A673 (cell line): ENCODE measurements around the gene ST6GALNAC4. TPM values are rescaled to one million over a fixed set of nuclear protein-coding genes. Genes with fewer than 3 reads are reported as not detected.
A peak's percentile ranks its signal among the peaks of the same experiment; 100 is the strongest.

ENCODE experiments used
- BruUV-seq: library from RNA; stranded (reverse); fragments of 400-500 nt; replicated peaks from 2 replicates; lab custom pipeline; 2021; lab: Mats Ljungman, UMichigan
- CTCF ChIA-PET: fragments of 300-600 bp; sonication (Branson Sonifier 250); formaldehyde crosslinking; loops from one replicate; lab custom pipeline; 2022; ENCODE audit warnings: antibody characterized with exemption; lab: Charles Lee
- POLR2A ChIA-PET: fragments of 300-600 bp; sonication (Branson Sonifier 250); formaldehyde crosslinking; loops from one replicate; lab custom pipeline; 2022; ENCODE audit warnings: antibody characterized with exemption; ENCODE audit not compliant: low non-redundant PET; lab: Charles Lee
- DNase-seq: peaks from one replicate; pipeline ENCODE4 v3.0.0-alpha.2; 2015; ENCODE audit warnings: low spot score
- H3K27ac ChIP-seq: fragments of 200-600 bp; sonication (generic); 2 replicates; pipeline ENCODE4 v1.5.1; 2016; ENCODE audit warnings: mixed run types, low read depth, mild to moderate bottlenecking, mixed read lengths, antibody characterized with exemption, low read length; ENCODE audit not compliant: poor library complexity, severe bottlenecking
- H3K27me3 ChIP-seq: fragments of 200-600 bp; sonication (generic); replicated peaks from 2 replicates; pipeline ENCODE4 v1.6.1; 2017; ENCODE audit warnings: mixed run types, low read depth, mild to moderate bottlenecking, mixed read lengths, antibody characterized with exemption, low read length; ENCODE audit not compliant: insufficient read depth, poor library complexity
- H3K36me3 ChIP-seq: fragments of 200-600 bp; sonication (generic); 2 replicates; pipeline ENCODE4 v1.6.1; 2016; ENCODE audit warnings: mixed run types, mild to moderate bottlenecking, mixed read lengths, antibody characterized with exemption, low read length; ENCODE audit not compliant: insufficient read depth, poor library complexity, severe bottlenecking
- H3K4me1 ChIP-seq: fragments of 200-600 bp; sonication (generic); 2 replicates; pipeline ENCODE4 v1.6.1; 2017; ENCODE audit warnings: mixed run types, mild to moderate bottlenecking, mixed read lengths, antibody characterized with exemption, low read length; ENCODE audit not compliant: insufficient read depth, poor library complexity, severe bottlenecking
- H3K4me3 ChIP-seq: fragments of 200-600 bp; sonication (generic); 2 replicates; pipeline ENCODE4 v1.5.1; 2016; ENCODE audit warnings: low read depth, mixed run types, mild to moderate bottlenecking, mixed read lengths, low read length; ENCODE audit not compliant: poor library complexity, severe bottlenecking
- H3K9me3 ChIP-seq: fragments of 200-600 bp; sonication (generic); 2 replicates; pipeline ENCODE4 v1.6.1; 2016; ENCODE audit warnings: mixed run types, low read depth, mild to moderate bottlenecking, mixed read lengths, antibody characterized with exemption, low read length; ENCODE audit not compliant: poor library complexity, severe bottlenecking
- CTCF ChIP-seq: fragments of 300-800, 200-600 bp; sonication (generic); conservative IDR thresholded peaks from 2 replicates; pipeline ENCODE4 v1.5.1; 2017; ENCODE audit warnings: low read depth, mild to moderate bottlenecking, antibody characterized with exemption, low read length, moderate library complexity, mixed read lengths
- EZH2 ChIP-seq: fragments of 200-600 bp; sonication (generic); IDR thresholded peaks from 2 replicates; pipeline ENCODE4 v1.6.1; 2017; ENCODE audit warnings: borderline replicate concordance, low read depth, mild to moderate bottlenecking, mixed read lengths, antibody characterized with exemption, low read length; ENCODE audit not compliant: poor library complexity, severe bottlenecking
- intact Hi-C: fragments of 100-400 bp; cut with micrococcal nuclease; formaldehyde crosslinking; loops from one replicate; pipeline ENCODE4 v1.10.0; 2022; ENCODE audit not compliant: unreplicated experiment
- total RNA-seq: library from RNA; stranded (reverse); gene quantifications from 2 replicates; pipeline ENCODE4 v1.2.3, GENCODE V29; 2021

Gene ST6GALNAC4
- total RNA-seq, 1 experiment from 2014 or later, result 11.8 TPM

GRCh38 chr9:127949827-127950512 lies 33.1 kb upstream of the ST6GALNAC4 start:
- Histone ChIP-seq H3K27me3 (no peaks in the 10 kb centered on the region), H3K36me3 (peaks cover under 1% of the 10 kb centered on the region), H3K9me3 (no peaks in the 10 kb centered on the region), H3K27ac (no peak overlapping the region), H3K4me3 (no peak overlapping the region), H3K4me1 (peaks cover 5% of the 10 kb centered on the region)
- DNase-seq, result no peak
- TF ChIP-seq EZH2, result no peak
- TF ChIP-seq CTCF, result no peak
- intact Hi-C loops, result no loop called here
- BruUV-seq, result no TSS peak
- POLR2A ChIA-PET, result no interaction called here
- CTCF ChIA-PET, result no interaction called here

DNA sequence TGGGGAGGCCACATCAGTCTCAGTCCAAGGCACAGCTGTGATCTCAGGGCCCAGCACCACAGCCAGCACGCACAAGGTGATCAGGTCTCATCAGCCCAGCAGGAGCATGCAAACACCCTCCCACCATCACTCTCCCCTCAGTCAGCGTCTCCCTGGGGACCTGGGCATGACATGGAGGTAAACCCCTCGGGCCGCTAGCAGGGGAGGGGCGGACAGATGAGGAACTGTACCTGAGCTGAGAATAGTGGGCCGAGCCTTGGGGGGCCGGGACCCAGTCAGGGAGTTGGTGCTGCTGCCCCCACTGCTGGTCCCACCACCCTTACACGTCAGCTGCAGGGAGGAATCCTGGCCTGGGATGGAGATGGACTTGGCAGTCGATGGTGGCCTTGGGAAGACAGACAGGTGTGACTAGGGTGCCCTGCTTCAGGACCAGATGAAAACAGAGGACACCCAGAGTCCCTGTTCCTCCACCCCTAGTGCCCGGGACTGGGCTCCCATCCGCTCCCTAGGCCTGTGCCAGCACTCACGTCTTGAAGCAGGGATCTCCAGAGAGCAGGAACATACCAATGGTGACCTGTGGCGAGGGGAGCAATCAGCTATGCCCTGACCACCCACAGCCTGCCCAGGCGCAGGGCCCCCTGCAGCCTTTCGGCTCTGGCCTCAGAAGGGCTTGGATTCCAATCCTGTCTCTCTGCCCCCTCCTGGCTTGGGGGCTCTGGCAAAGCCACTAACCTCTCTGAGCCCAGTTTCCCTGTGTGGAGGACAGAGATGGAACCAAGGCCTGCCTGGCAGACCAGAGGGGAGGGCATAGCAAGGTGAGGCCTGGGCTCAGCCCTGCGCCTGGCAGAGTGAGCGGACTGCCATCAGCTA lies 31.2 kb upstream of the ST6GALNAC4 start:
- no peak overlapping the region for H3K27ac ChIP-seq
- peaks cover 8% of the 10 kb centered on the region for H3K36me3 ChIP-seq
- peaks cover 7% of the 10 kb centered on the region for H3K4me1 ChIP-seq
- no peaks in the 10 kb centered on the region for H3K27me3 ChIP-seq
- intact Hi-C loops, result no loop called here
- no TSS peak for BruUV-seq
- ChIA-PET POLR2A (interaction anchor here (0.7 kb wide), 1 partner anchor 74 kb away, joined by 3 read pairs; no protein-coding TSS in a partner anchor), CTCF (no interaction called here)
- no peak for DNase-seq
- no peak for TF ChIP-seq EZH2
- TF ChIP-seq CTCF, result no peak
- no peaks in the 10 kb centered on the region for H3K9me3 ChIP-seq
- no peak overlapping the region for H3K4me3 ChIP-seq

DNA sequence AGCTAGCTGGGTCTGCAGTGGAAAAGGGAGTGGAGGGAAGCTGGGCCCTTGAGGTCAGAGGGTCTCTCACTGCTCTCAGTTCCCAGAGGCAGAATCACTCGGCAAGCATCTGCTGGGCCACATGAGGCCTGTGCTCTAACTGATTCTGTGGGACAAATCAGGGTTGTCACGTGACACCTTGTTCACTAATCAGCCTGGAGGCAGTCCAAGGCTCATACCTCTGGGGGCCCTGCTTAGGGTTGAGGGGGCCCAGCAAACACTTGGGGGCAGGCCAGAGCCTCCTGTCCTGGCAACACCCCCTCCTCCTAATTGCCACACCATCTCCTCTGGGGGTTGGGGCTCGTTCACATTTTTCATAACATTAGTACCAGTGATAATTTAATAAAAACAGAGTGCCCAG lies 29.9 kb upstream of the ST6GALNAC4 start:
- peak overlapping the region; percentile 29 for H3K27ac ChIP-seq
- H3K36me3 ChIP-seq, result peaks cover 20% of the 10 kb centered on the region
- intact Hi-C loops, result no loop called here
- no peak overlapping the region for H3K4me3 ChIP-seq
- POLR2A ChIA-PET, result no interaction called here
- no peaks in the 10 kb centered on the region for H3K9me3 ChIP-seq
- no peak for DNase-seq
- peaks cover 7% of the 10 kb centered on the region for H3K4me1 ChIP-seq
- CTCF ChIA-PET, result no interaction called here
- BruUV-seq, result no TSS peak
- no peaks in the 10 kb centered on the region for H3K27me3 ChIP-seq
- TF ChIP-seq EZH2 (no peak), CTCF (no peak)
